NCI-H748 (cell line): ENCODE results near the gene GCNT2.
"Not testable (repeated sequence)": the region's sequence is repeated elsewhere in the genome, so short reads cannot be mapped to it uniquely, and the experiment has no call there.

ENCODE experiments used
- DNase-seq: peaks from one replicate; lab custom pipeline; 2025; ENCODE audit not compliant: unreplicated experiment; lab: John Stamatoyannopoulos, UW

GCNT2 gene

DNA sequence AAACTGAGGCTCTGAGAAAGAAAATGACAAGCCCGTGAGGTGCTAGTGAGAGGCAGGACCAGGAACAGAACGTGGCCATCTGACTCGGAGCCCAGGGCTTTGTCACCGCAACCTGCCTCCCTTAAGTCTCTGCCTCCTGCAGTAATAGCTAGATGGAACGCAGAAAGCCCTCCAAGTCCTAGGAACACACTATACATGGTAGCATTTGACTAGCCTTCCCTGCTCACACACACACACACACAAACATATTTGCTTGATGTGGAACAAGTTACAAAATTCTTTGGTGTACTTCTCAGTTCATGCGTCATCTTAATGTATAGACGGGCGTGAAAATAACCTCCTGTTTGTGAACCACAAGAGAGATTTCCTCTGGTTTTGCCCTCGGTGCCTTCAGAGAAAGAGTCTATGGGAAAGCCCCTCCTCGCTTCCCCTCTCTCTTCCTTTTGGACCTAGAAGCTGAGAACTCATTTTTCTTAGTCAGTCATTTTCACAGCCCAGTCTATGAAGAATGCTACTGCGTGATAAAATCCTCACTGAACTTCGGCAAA is 134.4 kb downstream of the GCNT2 start:
- no peak for DNase-seq

DNA sequence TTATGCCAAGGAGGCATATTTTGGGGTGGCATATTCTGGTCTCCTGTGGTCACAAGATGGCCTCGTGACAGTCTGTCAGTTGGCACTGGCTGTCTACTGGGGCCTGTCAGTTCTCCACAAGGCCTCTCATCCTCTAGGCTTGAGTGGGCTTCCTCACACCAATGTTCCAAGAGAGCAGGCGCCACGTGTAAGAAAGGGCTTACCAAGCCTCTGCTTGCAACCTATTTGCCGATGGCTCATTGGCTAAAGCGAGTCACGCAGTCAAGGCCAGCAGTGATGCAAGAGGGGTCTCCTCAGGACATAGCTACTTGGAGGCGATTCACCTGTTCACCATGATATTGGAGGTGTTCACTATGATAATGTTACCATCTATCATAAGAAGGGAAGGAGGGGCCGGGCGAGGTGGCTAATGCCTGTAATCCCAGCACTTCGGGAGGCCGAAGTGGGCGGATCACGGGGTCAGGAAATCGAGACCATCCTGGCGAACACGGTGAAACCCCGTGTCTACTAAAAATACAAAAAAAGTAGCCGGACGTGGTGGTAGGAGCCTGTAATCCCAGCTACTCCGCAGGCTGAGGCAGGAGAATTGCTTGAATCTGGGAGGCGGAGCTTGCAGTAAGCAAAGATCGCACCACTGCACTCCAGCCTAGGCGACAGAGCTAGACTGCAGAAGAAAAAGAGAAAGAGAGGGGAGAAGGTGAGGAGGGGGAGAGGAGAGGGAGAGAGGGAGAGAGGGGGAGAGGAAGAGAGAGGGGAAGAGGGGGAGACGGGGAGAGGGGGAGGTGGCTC is 138.0 kb downstream of the GCNT2 start:
- DNase-seq, result no peak

DNA sequence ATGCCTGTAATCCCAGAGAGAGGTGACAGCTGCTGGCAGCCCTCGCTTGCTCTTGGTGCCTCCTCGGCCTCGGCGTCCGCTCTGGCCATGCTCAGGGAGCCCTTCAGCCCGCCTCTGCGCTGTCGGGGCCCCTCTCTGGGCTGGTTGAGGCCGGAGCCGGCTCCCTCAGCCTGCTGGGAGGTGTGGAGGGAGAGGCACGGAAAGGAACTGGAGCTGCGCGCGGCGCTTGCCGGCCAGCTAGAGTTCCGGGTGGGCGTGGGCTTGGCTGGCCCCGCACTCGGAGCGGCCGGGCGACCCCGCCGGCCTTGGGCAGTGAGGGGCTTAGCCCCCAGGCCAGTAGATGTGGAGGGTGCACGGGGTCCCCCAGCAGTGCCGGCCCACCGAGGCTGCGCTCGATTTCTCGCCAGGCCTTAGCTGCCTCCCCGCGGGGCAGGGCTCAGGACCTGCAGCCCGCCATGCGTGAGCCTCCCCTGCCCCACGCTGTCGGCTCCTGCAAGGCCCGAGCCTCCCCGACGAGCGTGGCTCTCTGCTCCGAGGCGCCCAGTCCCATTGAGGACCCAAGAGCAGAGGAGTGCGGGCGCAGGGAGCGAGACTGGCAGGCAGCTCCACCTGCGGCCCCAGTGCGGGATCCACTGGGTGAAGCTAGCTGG is 138.7 kb downstream of the GCNT2 start:
- no peak for DNase-seq

DNA sequence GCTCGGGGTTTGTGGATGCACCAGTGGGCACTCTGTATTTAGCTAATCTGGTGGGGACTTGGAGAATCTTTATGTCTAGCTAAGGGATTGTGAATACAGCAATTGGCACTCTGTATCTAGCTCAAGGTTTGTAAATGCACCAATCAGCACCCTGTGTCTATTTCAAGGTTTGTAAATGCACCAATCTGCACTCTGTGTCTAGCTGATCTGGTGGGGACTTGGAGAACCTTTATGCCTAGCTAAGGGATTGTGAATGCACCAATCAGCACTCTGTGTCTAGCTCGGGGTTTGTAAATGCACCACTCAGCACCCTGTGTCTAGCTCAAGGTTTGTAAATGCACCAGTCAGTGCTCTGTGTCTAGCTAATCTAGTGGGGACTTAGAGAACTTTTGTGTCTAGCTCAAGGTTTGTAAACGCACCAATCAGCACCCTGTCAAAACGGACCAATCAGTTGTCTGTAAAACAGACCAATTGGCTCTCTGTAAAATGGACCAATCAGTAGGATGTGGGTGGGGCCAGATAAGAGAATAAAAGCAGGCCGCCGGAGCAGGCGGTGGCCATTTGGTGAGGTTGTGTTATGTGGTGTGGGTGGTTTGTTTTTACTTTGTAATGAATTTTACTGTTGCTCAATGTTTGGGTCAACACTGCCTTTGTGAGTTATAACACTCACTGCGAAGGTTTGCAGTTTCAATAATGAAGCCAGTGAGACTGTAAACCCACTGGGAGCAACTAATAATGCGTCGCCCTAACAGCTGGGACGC is 139.5 kb downstream of the GCNT2 start:
- not testable (repeated sequence) for DNase-seq

DNA sequence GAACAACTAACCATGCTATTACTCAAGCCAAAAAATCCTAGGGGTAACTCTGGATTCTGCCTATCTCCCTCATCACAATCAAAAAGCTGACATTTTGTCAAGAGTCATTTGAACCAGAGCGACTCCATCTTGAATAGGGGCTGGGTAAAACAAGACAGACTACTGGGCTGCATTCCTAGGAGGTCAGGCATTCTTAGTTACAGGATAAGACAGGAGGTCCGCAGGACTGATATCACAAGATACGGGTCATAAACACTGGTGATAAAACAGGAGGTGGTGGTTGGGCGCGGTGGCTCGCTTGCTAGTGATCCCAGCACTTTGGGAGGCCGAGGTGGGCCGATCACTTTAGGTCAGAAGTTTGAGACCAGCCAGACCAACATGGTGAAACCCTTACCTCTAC is 141.1 kb downstream of the GCNT2 start:
- DNase-seq, result no peak

DNA sequence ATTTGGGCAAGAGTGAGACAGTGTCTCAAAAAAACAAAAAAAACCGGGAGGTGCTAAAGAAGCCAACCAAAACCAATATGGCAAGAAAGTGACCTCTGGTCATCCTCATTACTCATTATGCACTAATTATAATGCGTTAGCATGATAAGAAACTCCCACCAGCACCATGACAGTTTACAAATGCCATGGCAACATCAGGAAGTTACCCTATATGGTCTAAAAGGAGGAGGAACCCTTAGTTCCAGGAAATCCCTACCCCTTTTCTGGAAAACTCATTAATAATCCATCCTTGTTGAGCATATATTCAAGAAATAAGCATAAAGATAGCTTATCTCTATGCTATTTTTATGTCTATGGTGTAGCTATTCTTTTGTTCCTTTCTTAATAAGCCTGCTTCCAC is 141.6 kb downstream of the GCNT2 start:
- DNase-seq, result no peak

DNA sequence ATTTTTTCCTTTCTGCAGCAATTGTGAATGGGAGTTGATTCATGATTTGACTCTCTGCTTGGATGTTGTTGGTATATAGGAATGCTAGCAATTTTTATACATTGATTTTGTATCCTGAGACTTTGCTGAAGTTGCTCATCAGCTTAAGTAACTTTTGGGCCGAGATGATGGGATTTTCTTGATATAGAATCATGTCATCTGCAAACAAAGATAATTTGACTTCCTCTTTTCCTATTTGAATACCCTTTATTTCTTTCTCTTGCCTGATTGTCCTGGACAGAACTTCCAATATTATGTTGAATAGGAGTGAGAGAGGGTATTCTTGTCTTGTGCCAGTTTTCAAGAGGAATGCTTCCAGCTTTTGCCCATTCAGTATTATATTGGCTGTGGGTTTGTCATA is 144.4 kb downstream of the GCNT2 start:
- not testable (repeated sequence) for DNase-seq

DNA sequence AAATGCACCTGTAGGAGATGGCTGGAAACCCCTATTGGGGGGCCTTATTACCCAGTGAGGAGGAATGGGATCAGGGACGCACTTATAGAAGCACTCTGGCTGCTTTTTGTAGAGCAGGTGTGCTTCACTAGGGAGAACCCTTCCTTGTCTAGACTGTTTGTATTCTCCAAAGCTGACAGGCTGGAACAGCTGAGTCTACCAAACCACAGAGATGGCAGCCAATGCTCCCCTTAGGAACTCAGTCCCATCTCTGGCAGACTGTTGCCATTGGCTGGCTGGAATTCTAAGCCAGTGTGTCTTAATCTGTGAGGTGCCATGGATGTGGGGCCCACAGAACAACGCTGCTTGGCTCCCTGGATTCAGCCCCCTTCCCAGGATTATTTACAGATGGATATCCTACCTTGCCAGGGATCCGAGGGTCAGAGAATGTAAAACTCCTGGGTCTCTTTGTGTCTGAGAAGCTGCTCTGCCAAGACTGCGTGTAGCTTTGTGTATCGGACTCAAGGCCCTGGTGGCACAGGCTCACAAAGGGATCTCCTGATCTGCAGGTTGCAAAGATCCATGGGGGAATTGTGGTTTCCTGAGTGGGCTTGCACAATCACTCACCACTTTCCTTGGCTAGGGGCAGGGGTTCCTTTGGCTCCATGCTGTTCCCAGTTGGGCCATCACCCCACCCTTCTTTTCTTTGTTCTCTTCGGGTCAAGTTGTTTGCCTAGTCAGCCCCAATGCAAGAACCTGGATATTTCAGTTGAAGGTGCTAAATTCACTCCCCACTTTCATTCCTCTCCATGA is 147.2 kb downstream of the GCNT2 start:
- no peak for DNase-seq

DNA sequence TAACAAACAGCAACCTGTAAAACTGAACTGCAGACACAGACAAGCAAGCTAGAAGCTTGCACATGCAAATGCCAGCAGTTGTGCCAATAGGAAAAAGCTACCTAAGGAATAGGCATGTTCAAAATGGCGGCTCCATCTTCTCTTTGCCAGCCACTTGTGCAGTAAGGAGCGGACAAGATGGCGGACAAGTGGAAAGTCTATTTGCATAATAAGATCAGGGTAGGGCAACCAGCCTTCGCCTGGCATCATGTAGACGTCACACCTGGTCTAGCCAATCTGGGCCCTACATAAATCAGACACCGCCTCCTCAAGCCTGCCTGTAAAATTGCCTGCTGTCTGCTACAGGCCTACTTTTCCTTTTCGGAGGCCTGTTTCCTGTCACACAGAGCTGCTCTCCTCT is 155.3 kb downstream of the GCNT2 start:
- no peak for DNase-seq

DNA sequence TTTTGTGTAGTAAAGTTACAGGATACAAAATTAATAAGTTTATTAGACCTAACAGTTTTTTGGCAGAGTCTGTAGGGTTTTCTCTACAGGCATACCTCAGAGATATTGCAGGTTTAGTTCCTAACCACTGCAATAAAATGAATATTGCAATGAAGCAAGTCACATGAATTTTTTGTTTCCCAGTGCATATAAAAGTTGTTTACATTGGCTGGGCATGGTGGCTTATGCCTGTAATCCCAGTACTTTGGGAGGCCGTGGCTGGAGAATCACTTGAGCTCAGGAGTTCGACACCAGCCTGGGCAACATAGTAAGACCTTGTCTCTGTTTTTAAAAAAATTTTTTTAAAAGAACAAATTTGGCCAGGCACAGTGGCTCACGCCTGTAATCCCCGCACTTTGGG is 157.3 kb downstream of the GCNT2 start:
- no peak for DNase-seq
